Thyroid gland (tissue), 4 donors: ENCODE data around the gene TKFC.

Experiments used
- CTCF ChIP-seq, 6 experiments: fragments of 200-600 bp in 3 of 6; fragments of 450-650 bp in 3 of 6; sonication (generic) in 3 of 6; IDR thresholded peaks; one replicate each; pipeline ENCODE4 v1.5.1; 2016 to 2019; ENCODE audit warnings: antibody characterized with exemption in 6 of 6, mild to moderate bottlenecking in 2 of 6, inconsistent platforms in 1 of 6, moderate library complexity in 1 of 6
- POLR2A ChIP-seq, 2 donors: fragments of 450-650 bp; IDR thresholded peaks; one replicate each; pipeline ENCODE4 v1.6.1; 2017; ENCODE audit warnings: antibody characterized with exemption in 2 of 2, mild to moderate bottlenecking in 2 of 2, moderate library complexity in 1 of 2

GRCh38 chr11:61337706-61338470, 4.9 kb downstream of the TKFC start:
- no peak for TF ChIP-seq CTCF (IDR thresholded peaks at IDR 0.05)
- no peak for TF ChIP-seq POLR2A (IDR thresholded peaks at IDR 0.05)
